ENCODE measurements around the gene LIPF.

The LIPF gene

GRCh38 chr10:88680958-88681357, 16.7 kb downstream of the LIPF start:
- no peak overlapping the region for H3K9ac ChIP-seq (ENCODE audit: low read length)
- TF ChIP-seq EZH2phosphoT487 (conservative IDR thresholded peaks at IDR 0.05; ENCODE audit: low read length), result no peak
- no peak for TF ChIP-seq CTCF (IDR thresholded peaks at IDR 0.05; ENCODE audit: insufficient read depth, low read length, poor library complexity, severe bottlenecking)
- no peaks in the 10 kb centered on the region for H3F3A ChIP-seq (ENCODE audit: insufficient read depth)
- H3K27me3 ChIP-seq (ENCODE audit: low read length), result no peaks in the 10 kb centered on the region
- no peaks in the 10 kb centered on the region for H3K36me3 ChIP-seq (ENCODE audit: low read length)
- H3K79me2 ChIP-seq (ENCODE audit: insufficient read depth, low read length), result no peaks in the 10 kb centered on the region
- H3K9me2 ChIP-seq (replicated peaks; ENCODE audit: insufficient read depth, low read length), result no peaks in the 10 kb centered on the region
- H3K9me3 ChIP-seq (ENCODE audit: insufficient read depth, low read length), result no peaks in the 10 kb centered on the region
- no peak overlapping the region for H3K4me3 ChIP-seq (ENCODE audit: insufficient read depth, low read length, poor library complexity, severe bottlenecking)
- no peak overlapping the region for H3K4me2 ChIP-seq (ENCODE audit: low read depth, low read length, poor library complexity, severe bottlenecking)
- no peak overlapping the region for H2AFZ ChIP-seq (ENCODE audit: low read depth, low read length, severe bottlenecking)
- no peak overlapping the region for H3K27ac ChIP-seq (ENCODE audit: low read depth, low read length)
- H4K20me1 ChIP-seq (ENCODE audit: low read depth, low read length), result no peaks in the 10 kb centered on the region

GRCh38 chr10:88682491-88682890, 18.2 kb downstream of the LIPF start:
- H3K9me2 ChIP-seq (replicated peaks; ENCODE audit: insufficient read depth, low read length), result no peaks in the 10 kb centered on the region
- H3K4me3 ChIP-seq (ENCODE audit: insufficient read depth, low read length, poor library complexity, severe bottlenecking), result no peak overlapping the region
- no peak overlapping the region for H3K4me2 ChIP-seq (ENCODE audit: low read depth, low read length, poor library complexity, severe bottlenecking)
- H3F3A ChIP-seq (ENCODE audit: insufficient read depth), result no peaks in the 10 kb centered on the region
- no peak overlapping the region for H3K9ac ChIP-seq (ENCODE audit: low read length)
- TF ChIP-seq EZH2phosphoT487 (conservative IDR thresholded peaks at IDR 0.05; ENCODE audit: low read length) (no peak), CTCF (IDR thresholded peaks at IDR 0.05; ENCODE audit: insufficient read depth, low read length, poor library complexity, severe bottlenecking) (no peak)
- no peaks in the 10 kb centered on the region for H3K36me3 ChIP-seq (ENCODE audit: low read length)
- H3K79me2 ChIP-seq (ENCODE audit: insufficient read depth, low read length), result no peaks in the 10 kb centered on the region
- no peaks in the 10 kb centered on the region for H3K9me3 ChIP-seq (ENCODE audit: insufficient read depth, low read length)
- H4K20me1 ChIP-seq (ENCODE audit: low read depth, low read length), result no peaks in the 10 kb centered on the region
- H3K27ac ChIP-seq (ENCODE audit: low read depth, low read length), result no peak overlapping the region
- H3K27me3 ChIP-seq (ENCODE audit: low read length), result no peaks in the 10 kb centered on the region
- no peak overlapping the region for H2AFZ ChIP-seq (ENCODE audit: low read depth, low read length, severe bottlenecking)

- no peaks in the 10 kb centered on the region for H3K9me2 ChIP-seq (replicated peaks; ENCODE audit: insufficient read depth, low read length)
- no peak overlapping the region for H3K27ac ChIP-seq (ENCODE audit: low read depth, low read length)
- no peak for TF ChIP-seq EZH2phosphoT487 (conservative IDR thresholded peaks at IDR 0.05; ENCODE audit: low read length)
- TF ChIP-seq CTCF (IDR thresholded peaks at IDR 0.05; ENCODE audit: insufficient read depth, low read length, poor library complexity, severe bottlenecking), result peak; percentile 73
- no peak overlapping the region for H2AFZ ChIP-seq (ENCODE audit: low read depth, low read length, severe bottlenecking)
- no peaks in the 10 kb centered on the region for H3K27me3 ChIP-seq (ENCODE audit: low read length)
- no peaks in the 10 kb centered on the region for H4K20me1 ChIP-seq (ENCODE audit: low read depth, low read length)
- H3K4me2 ChIP-seq (ENCODE audit: low read depth, low read length, poor library complexity, severe bottlenecking), result no peak overlapping the region
- H3K36me3 ChIP-seq (ENCODE audit: low read length), result no peaks in the 10 kb centered on the region
- H3K9me3 ChIP-seq (ENCODE audit: insufficient read depth, low read length), result no peaks in the 10 kb centered on the region
- no peaks in the 10 kb centered on the region for H3F3A ChIP-seq (ENCODE audit: insufficient read depth)
- H3K4me3 ChIP-seq (ENCODE audit: insufficient read depth, low read length, poor library complexity, severe bottlenecking), result no peak overlapping the region
- H3K79me2 ChIP-seq (ENCODE audit: insufficient read depth, low read length), result no peaks in the 10 kb centered on the region
- H3K9ac ChIP-seq (ENCODE audit: low read length), result no peak overlapping the region
These were observed 23.7 kb downstream of the LIPF start for GRCh38 chr10:88687853-88688467.
